Mucosa of rectum (tissue), 2 donors: Measurements from ENCODE around the gene DPM1.

Experiments
- H3K27ac ChIP-seq, 2 donors: one replicate each; pipeline ENCODE4 v1.7.0; 2013; ENCODE audit warnings: inconsistent platforms in 2 of 2, low read depth in 2 of 2, low read length in 2 of 2
- H3K27me3 ChIP-seq, 2 donors: one replicate each; pipeline ENCODE4 v1.7.0; 2013; ENCODE audit warnings: low read length in 2 of 2; ENCODE audit not compliant: control insufficient read depth in 2 of 2, insufficient read depth in 2 of 2
- H3K36me3 ChIP-seq, 2 donors: one replicate each; pipeline ENCODE4 v1.7.0; 2013; ENCODE audit warnings: low read length in 2 of 2; ENCODE audit not compliant: control insufficient read depth in 2 of 2, insufficient read depth in 2 of 2
- H3K4me1 ChIP-seq, 2 donors: one replicate each; pipeline ENCODE4 v1.7.0; 2013; ENCODE audit warnings: low read length in 2 of 2, mild to moderate bottlenecking in 1 of 2; ENCODE audit not compliant: control insufficient read depth in 2 of 2, insufficient read depth in 2 of 2
- H3K4me3 ChIP-seq, 2 donors: one replicate each; pipeline ENCODE4 v1.7.0; 2013; ENCODE audit warnings: low read length in 2 of 2
- H3K9ac ChIP-seq, 2 donors: one replicate each; pipeline ENCODE4 v1.7.0; 2013; ENCODE audit warnings: low read length in 2 of 2, low read depth in 1 of 2, mild to moderate bottlenecking in 1 of 2
- H3K9me3 ChIP-seq, 2 donors: one replicate each; pipeline ENCODE4 v1.7.0; 2013; ENCODE audit warnings: low read length in 2 of 2; ENCODE audit not compliant: control insufficient read depth in 2 of 2
- donor health status: healthy.
- donor health status: Normal muscosa, but diverticular disease.

Gene DPM1

GRCh38 chr20:50886184-50886790 is 72.0 kb downstream of the DPM1 start:
- no peak overlapping the region for H3K27ac ChIP-seq
- no peaks in the 10 kb centered on the region for H3K9me3 ChIP-seq
- peaks cover 13% of the 10 kb centered on the region in 2 donors for H3K36me3 ChIP-seq
- no peaks in the 10 kb centered on the region for H3K27me3 ChIP-seq
- H3K4me1 ChIP-seq: no peaks in the 10 kb centered on the region
- H3K4me3 ChIP-seq: no peak overlapping the region
- no peak overlapping the region for H3K9ac ChIP-seq

DNA sequence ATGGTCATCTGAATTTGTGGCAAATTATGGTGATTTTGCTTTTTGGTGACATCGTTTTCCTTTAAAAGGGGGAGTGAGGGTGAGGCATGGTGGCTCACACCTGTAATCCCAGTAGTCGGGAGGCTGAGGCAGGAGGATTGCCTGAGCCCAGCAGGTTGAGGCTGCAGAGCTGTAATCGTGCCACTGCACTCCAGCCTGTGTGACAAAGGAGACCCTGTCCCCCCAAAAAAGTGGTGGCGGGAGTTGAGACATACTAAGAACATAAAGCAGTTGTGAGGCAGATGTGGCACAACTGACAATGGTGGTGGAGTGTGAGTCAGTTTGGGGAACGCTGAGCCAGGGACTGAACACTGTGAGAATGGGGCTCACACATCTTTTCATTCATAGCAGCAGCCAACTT is 72.6 kb downstream of the DPM1 start:
- no peak overlapping the region for H3K9ac ChIP-seq

GRCh38 chr20:50885068-50885467 is 73.3 kb downstream of the DPM1 start:
- Histone ChIP-seq H3K9me3 (no peaks in the 10 kb centered on the region), H3K27me3 (no peaks in the 10 kb centered on the region), H3K4me3 (no peak overlapping the region), H3K36me3 (peaks cover 7 to 10% of the 10 kb centered on the region in 2 donors), H3K4me1 (no peaks in the 10 kb centered on the region), H3K9ac (no peak overlapping the region), H3K27ac (no peak overlapping the region)

More for the DNA sequence above, 72.6 kb downstream of the DPM1 start:
- Histone ChIP-seq H3K27me3 (no peaks in the 10 kb centered on the region), H3K36me3 (peaks cover 8 to 10% of the 10 kb centered on the region in 2 donors), H3K9me3 (no peaks in the 10 kb centered on the region), H3K27ac (no peak overlapping the region), H3K4me3 (no peak overlapping the region), H3K4me1 (no peaks in the 10 kb centered on the region)
